Activated naive CD8-positive, alpha-beta T cell (primary cell): Measurements from ENCODE around the gene TAGLN2.

ENCODE experiments used
- H3K27ac Mint-ChIP-seq: one replicate; pipeline ENCODE4 v1.8.0; 2021; ENCODE audit warnings: mixed read lengths
- H3K27me3 Mint-ChIP-seq: one replicate; pipeline ENCODE4 v1.8.0; 2021; ENCODE audit warnings: mixed read lengths
- H3K36me3 Mint-ChIP-seq: one replicate; pipeline ENCODE4 v1.8.0; 2021; ENCODE audit warnings: mixed read lengths
- H3K4me1 Mint-ChIP-seq: one replicate; pipeline ENCODE4 v1.8.0; 2021; ENCODE audit warnings: low read depth, mixed read lengths
- H3K4me3 Mint-ChIP-seq: one replicate; pipeline ENCODE4 v1.8.0; 2021; ENCODE audit warnings: mild to moderate bottlenecking, mixed read lengths
- H3K9me3 Mint-ChIP-seq: one replicate; pipeline ENCODE4 v1.8.0; 2021; ENCODE audit warnings: low read depth, mixed read lengths

Gene TAGLN2

GRCh38 chr1:159942632-159943277, 17.4 kb upstream of the TAGLN2 start:
- no peaks in the 10 kb centered on the region for H3K36me3 Mint-ChIP-seq
- no peak overlapping the region for H3K27ac Mint-ChIP-seq
- H3K4me3 Mint-ChIP-seq = no peak overlapping the region
- peaks cover 5% of the 10 kb centered on the region for H3K4me1 Mint-ChIP-seq
- no peaks in the 10 kb centered on the region for H3K9me3 Mint-ChIP-seq
- H3K27me3 Mint-ChIP-seq = peaks cover 11% of the 10 kb centered on the region

- Mint-ChIP-seq H3K9me3 (no peaks in the 10 kb centered on the region), H3K27me3 (peaks cover 11% of the 10 kb centered on the region), H3K36me3 (no peaks in the 10 kb centered on the region)
Observed at GRCh38 chr1:159941591-159942560, 16.6 kb upstream of the TAGLN2 start.

GRCh38 chr1:159941141-159941540, 15.8 kb upstream of the TAGLN2 start:
- no peaks in the 10 kb centered on the region for H3K9me3 Mint-ChIP-seq
- no peak overlapping the region for H3K27ac Mint-ChIP-seq
- H3K27me3 Mint-ChIP-seq = peaks cover 11% of the 10 kb centered on the region
- H3K36me3 Mint-ChIP-seq = no peaks in the 10 kb centered on the region
- no peak overlapping the region for H3K4me3 Mint-ChIP-seq
- H3K4me1 Mint-ChIP-seq = peaks cover 10% of the 10 kb centered on the region

More at GRCh38 chr1:159941591-159942560, 16.6 kb upstream of the TAGLN2 start:
- Mint-ChIP-seq H3K4me3 (no peak overlapping the region), H3K4me1 (peaks cover 5% of the 10 kb centered on the region), H3K27ac (no peak overlapping the region)

DNA sequence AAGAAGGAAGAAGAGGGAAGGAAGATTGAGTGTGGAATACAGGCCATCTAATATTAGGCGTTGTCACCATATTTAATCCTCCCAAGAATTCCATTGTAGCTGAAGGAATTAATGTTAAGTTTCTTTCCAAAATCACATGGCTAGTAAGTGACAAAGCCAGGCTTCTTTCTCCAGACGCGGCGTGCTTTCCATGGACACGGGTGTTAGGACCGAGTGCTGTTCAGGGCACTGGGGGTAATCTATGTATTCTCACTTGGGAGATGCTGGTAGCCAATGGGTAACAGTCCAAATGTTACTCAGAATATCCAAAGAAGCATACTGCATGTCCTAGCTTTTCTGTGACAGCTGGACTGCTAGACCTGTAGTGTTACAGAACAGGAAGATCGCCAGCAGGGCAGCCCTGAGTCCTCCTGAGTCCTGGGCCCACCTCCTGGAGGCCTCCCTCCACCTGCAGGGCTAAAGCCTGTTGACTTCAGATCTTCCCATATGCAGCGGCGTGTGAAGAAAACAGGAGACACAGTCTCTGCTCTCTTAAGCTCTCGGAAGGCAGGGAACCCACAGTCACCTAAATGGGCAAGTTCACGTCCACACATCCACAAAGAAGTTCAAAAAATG, 14.8 kb upstream of the TAGLN2 start:
- Mint-ChIP-seq H3K27me3 (peaks cover 9% of the 10 kb centered on the region), H3K27ac (no peak overlapping the region), H3K4me3 (no peak overlapping the region), H3K36me3 (no peaks in the 10 kb centered on the region), H3K9me3 (no peaks in the 10 kb centered on the region), H3K4me1 (peaks cover 8% of the 10 kb centered on the region)

GRCh38 chr1:159939678-159940002, 14.3 kb upstream of the TAGLN2 start:
- Mint-ChIP-seq H3K36me3 (no peaks in the 10 kb centered on the region), H3K4me3 (no peak overlapping the region), H3K4me1 (peaks cover 5% of the 10 kb centered on the region), H3K9me3 (no peaks in the 10 kb centered on the region), H3K27me3 (peaks cover 8% of the 10 kb centered on the region), H3K27ac (no peak overlapping the region)

DNA sequence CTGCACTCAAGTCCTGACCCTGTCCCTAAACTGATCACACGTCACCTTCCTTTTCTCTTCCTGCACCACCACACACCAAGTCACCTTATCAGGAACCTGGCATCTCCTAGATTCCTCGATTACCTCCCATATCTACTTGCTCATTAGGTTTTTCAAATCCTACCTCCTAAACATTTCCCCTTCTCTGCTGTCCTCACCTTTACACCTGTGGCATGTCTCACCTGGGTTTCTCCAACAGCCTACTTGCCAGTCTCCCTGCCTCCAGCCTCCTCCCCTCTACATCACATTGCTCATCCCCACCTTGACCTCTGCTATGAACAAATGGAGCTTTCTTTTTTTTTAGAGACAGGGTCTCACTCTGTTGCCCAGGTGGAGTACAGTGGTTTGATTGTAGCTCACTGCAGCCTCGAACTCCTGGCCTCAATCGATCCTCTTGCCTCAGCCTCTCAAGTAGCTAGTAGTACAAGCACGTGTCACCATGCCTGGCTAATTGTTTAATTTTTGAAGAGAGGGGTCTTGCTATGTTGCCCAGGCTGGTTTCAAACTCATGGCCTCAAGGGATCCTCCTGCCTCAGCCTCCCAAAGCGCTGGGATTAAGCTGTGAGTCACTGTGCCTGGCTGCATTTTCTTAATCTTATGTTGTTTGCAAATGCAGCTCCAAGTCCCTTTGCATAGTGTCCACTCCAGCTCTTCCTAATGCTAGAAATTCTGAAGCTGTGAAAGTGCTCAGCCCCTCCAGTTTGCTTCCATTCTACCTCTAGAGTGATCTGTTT, 13.8 kb upstream of the TAGLN2 start:
- H3K27ac Mint-ChIP-seq = no peak overlapping the region
- H3K36me3 Mint-ChIP-seq = no peaks in the 10 kb centered on the region
- H3K9me3 Mint-ChIP-seq = no peaks in the 10 kb centered on the region
- peaks cover 8% of the 10 kb centered on the region for H3K27me3 Mint-ChIP-seq
- H3K4me3 Mint-ChIP-seq = no peak overlapping the region
- H3K4me1 Mint-ChIP-seq = peaks cover 5% of the 10 kb centered on the region

GRCh38 chr1:159938211-159938852, 13.0 kb upstream of the TAGLN2 start:
- Mint-ChIP-seq H3K9me3 (no peaks in the 10 kb centered on the region), H3K36me3 (no peaks in the 10 kb centered on the region), H3K4me1 (peaks cover 5% of the 10 kb centered on the region), H3K4me3 (no peak overlapping the region), H3K27me3 (peaks cover 8% of the 10 kb centered on the region), H3K27ac (no peak overlapping the region)

DNA sequence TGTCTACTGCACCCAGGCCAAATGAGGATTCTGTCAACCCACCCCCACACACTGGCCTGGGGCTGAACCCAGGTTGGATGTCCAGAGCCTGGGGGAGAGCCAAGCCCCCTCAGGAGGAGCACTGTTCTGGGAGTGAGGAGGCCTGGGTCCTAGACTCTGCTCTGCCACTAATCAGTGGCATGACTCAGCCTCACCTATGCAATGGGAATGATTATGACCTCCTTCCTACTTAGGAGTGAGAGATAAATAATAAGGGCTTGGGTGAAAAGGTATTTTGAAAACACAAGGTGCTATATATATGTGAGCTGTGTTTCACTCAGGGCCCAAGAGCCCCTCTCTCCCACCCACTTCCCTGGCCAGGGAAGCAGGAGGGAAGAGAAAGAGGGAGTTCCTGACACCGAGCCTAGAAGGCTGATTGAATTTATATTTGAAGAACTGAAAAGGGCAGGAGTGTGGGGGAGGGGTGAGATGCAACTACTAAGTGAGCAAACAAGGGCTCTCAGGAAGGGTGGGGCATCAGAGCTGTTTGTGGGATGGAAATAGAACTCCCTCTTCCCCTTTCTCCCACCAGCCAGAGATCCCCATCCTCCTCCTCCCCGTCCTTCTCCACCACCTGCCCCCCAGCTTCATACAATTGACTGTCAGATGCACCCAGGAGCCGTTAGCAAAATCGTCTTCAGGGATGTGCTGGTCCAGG, 11.9 kb upstream of the TAGLN2 start:
- H3K4me3 Mint-ChIP-seq = no peak overlapping the region
- no peak overlapping the region for H3K27ac Mint-ChIP-seq
- peaks cover 3% of the 10 kb centered on the region for H3K27me3 Mint-ChIP-seq
- no peaks in the 10 kb centered on the region for H3K9me3 Mint-ChIP-seq
- H3K36me3 Mint-ChIP-seq = no peaks in the 10 kb centered on the region
- H3K4me1 Mint-ChIP-seq = peaks cover 5% of the 10 kb centered on the region

GRCh38 chr1:159936273-159936904, 11.1 kb upstream of the TAGLN2 start:
- peaks cover 5% of the 10 kb centered on the region for H3K4me1 Mint-ChIP-seq
- no peak overlapping the region for H3K4me3 Mint-ChIP-seq
- no peaks in the 10 kb centered on the region for H3K36me3 Mint-ChIP-seq
- H3K9me3 Mint-ChIP-seq = no peaks in the 10 kb centered on the region
- peaks cover 3% of the 10 kb centered on the region for H3K27me3 Mint-ChIP-seq
- H3K27ac Mint-ChIP-seq = no peak overlapping the region

GRCh38 chr1:159935719-159936272, 10.5 kb upstream of the TAGLN2 start:
- no peak overlapping the region for H3K27ac Mint-ChIP-seq
- H3K4me1 Mint-ChIP-seq = peaks cover 5% of the 10 kb centered on the region
- no peaks in the 10 kb centered on the region for H3K36me3 Mint-ChIP-seq
- H3K4me3 Mint-ChIP-seq = no peak overlapping the region
- H3K27me3 Mint-ChIP-seq = no peaks in the 10 kb centered on the region
- H3K9me3 Mint-ChIP-seq = no peaks in the 10 kb centered on the region

- H3K27ac Mint-ChIP-seq = no peak overlapping the region
- H3K36me3 Mint-ChIP-seq = no peaks in the 10 kb centered on the region
- H3K9me3 Mint-ChIP-seq = no peaks in the 10 kb centered on the region
- no peaks in the 10 kb centered on the region for H3K27me3 Mint-ChIP-seq
- no peak overlapping the region for H3K4me3 Mint-ChIP-seq
- H3K4me1 Mint-ChIP-seq = peaks cover 5% of the 10 kb centered on the region
Observed at GRCh38 chr1:159935305-159935704, 10.0 kb upstream of the TAGLN2 start.

- Mint-ChIP-seq H3K4me1 (peaks cover 5% of the 10 kb centered on the region), H3K36me3 (no peaks in the 10 kb centered on the region), H3K4me3 (no peak overlapping the region), H3K27me3 (no peaks in the 10 kb centered on the region), H3K9me3 (no peaks in the 10 kb centered on the region), H3K27ac (no peak overlapping the region)
Observed at GRCh38 chr1:159934136-159935039, 9.1 kb upstream of the TAGLN2 start.
